Measurements from ENCODE around the gene TMEM156.

The TMEM156 gene

GRCh38 chr4:38920677-38921076 is 111.5 kb downstream of the TMEM156 start:
- no peak for DNase-seq

- DNase-seq, result no peak
These were observed 112.0 kb downstream of the TMEM156 start for GRCh38 chr4:38920186-38920585.

GRCh38 chr4:38919494-38919893 is 112.7 kb downstream of the TMEM156 start:
- DNase-seq, result no peak

- DNase-seq, result no peak
These were observed 114.7 kb downstream of the TMEM156 start for GRCh38 chr4:38917481-38918025.

All from NCI-H2107 (cell line).